H9 (cell line): ENCODE results near the gene DNAJC11. TPM values are rescaled to one million over a fixed set of nuclear protein-coding genes. Genes with fewer than 3 reads are reported as not detected.
A peak's percentile ranks its signal among the peaks of the same experiment; 100 is the strongest.

Experiments used
- DNase-seq: peaks from one replicate; pipeline ENCODE4 v3.0.0-alpha.2; 2017
- H2AFZ ChIP-seq: one replicate; pipeline ENCODE4 v1.6.1; 2013; ENCODE audit warnings: mild to moderate bottlenecking, low read length, control low read depth, moderate library complexity
- H2AK5ac ChIP-seq: 2 replicates; pipeline ENCODE4 v1.6.1; 2013; ENCODE audit warnings: low read length, control low read depth, mixed read lengths; ENCODE audit not compliant: insufficient read length
- H2BK120ac ChIP-seq: one replicate; pipeline ENCODE4 v1.6.1; 2013; ENCODE audit warnings: low read depth, mild to moderate bottlenecking, low read length, control low read depth, inconsistent platforms; ENCODE audit not compliant: poor library complexity, severe bottlenecking
- H2BK12ac ChIP-seq: 2 replicates; pipeline ENCODE4 v1.6.1; 2013; ENCODE audit warnings: low read length, control low read depth, mixed read lengths, low read depth; ENCODE audit not compliant: insufficient read length
- H2BK15ac ChIP-seq: 2 replicates; pipeline ENCODE4 v1.6.1; 2013; ENCODE audit warnings: low read depth, low read length, control low read depth
- H2BK20ac ChIP-seq: one replicate; pipeline ENCODE4 v1.6.1; 2013; ENCODE audit warnings: low read depth, mild to moderate bottlenecking, low read length, control low read depth, inconsistent platforms; ENCODE audit not compliant: poor library complexity, severe bottlenecking
- H2BK5ac ChIP-seq: 2 replicates; pipeline ENCODE4 v1.6.1; 2013; ENCODE audit warnings: low read length, control low read depth, mixed read lengths; ENCODE audit not compliant: insufficient read length
- H3K14ac ChIP-seq: 2 replicates; pipeline ENCODE4 v1.6.1; 2013; ENCODE audit warnings: low read length, control low read depth; ENCODE audit not compliant: insufficient read depth
- H3K18ac ChIP-seq: 2 replicates; pipeline ENCODE4 v1.6.1; 2013; ENCODE audit warnings: low read depth, mild to moderate bottlenecking, mixed read lengths, low read length, control low read depth; ENCODE audit not compliant: insufficient read length
- H3K23ac ChIP-seq: 2 replicates; pipeline ENCODE4 v1.6.1; 2013; ENCODE audit warnings: low read length, control low read depth, mixed read lengths, low read depth; ENCODE audit not compliant: insufficient read length
- H3K23me2 ChIP-seq: 2 replicates; pipeline ENCODE4 v1.6.1; 2013; ENCODE audit warnings: low read depth, mild to moderate bottlenecking, mixed read lengths, low read length, control low read depth; ENCODE audit not compliant: insufficient read length, poor library complexity, severe bottlenecking
- H3K27ac ChIP-seq: 2 replicates; pipeline ENCODE4 v1.5.1; 2013; ENCODE audit warnings: low read length, control low read depth, mixed read lengths, low read depth; ENCODE audit not compliant: insufficient read length
- H3K27me3 ChIP-seq: 2 replicates; pipeline ENCODE4 v1.6.1; 2013; ENCODE audit warnings: low read length, control low read depth, inconsistent platforms; ENCODE audit not compliant: insufficient read depth
- H3K4ac ChIP-seq: 2 replicates; pipeline ENCODE4 v1.6.1; 2013; ENCODE audit warnings: low read depth, mild to moderate bottlenecking, control low read depth, inconsistent platforms, low read length, moderate library complexity
- H3K4me1 ChIP-seq: 2 replicates; pipeline ENCODE4 v1.6.1; 2013; ENCODE audit warnings: low read length, control low read depth, inconsistent platforms; ENCODE audit not compliant: insufficient read depth
- H3K4me2 ChIP-seq: 2 replicates; pipeline ENCODE4 v1.6.1; 2013; ENCODE audit warnings: low read length, control low read depth, mixed read lengths; ENCODE audit not compliant: insufficient read length, insufficient read depth
- H3K56ac ChIP-seq: 2 replicates; pipeline ENCODE4 v1.6.1; 2013; ENCODE audit warnings: low read depth, mild to moderate bottlenecking, mixed read lengths, low read length, control low read depth; ENCODE audit not compliant: insufficient read length
- H3K79me1 ChIP-seq: 2 replicates; pipeline ENCODE4 v1.6.1; 2013; ENCODE audit warnings: low read depth, mild to moderate bottlenecking, moderate library complexity, low read length, control low read depth, inconsistent platforms; ENCODE audit not compliant: insufficient read depth, poor library complexity, severe bottlenecking
- H3K79me2 ChIP-seq: 2 replicates; pipeline ENCODE4 v1.6.1; 2013; ENCODE audit warnings: low read length, control low read depth, inconsistent platforms; ENCODE audit not compliant: insufficient read depth
- H3K9ac ChIP-seq: 2 replicates; pipeline ENCODE4 v1.6.1; 2013; ENCODE audit warnings: low read length, control low read depth, mixed read lengths; ENCODE audit not compliant: insufficient read length; ENCODE audit errors: extremely low read depth
- H3K9me3 ChIP-seq: one replicate; pipeline ENCODE4 v1.6.1; 2013; ENCODE audit warnings: low read depth, low read length, inconsistent platforms; ENCODE audit not compliant: control insufficient read depth
- H3T11ph ChIP-seq: one replicate; pipeline ENCODE4 v1.6.1; 2013; ENCODE audit warnings: mild to moderate bottlenecking, low read length, control low read depth, inconsistent platforms
- H4K20me1 ChIP-seq: one replicate; pipeline ENCODE4 v1.6.1; 2013; ENCODE audit not compliant: control insufficient read depth, insufficient read length, insufficient read depth
- H4K5ac ChIP-seq: 2 replicates; pipeline ENCODE4 v1.6.1; 2013; ENCODE audit warnings: low read depth, mild to moderate bottlenecking, mixed read lengths, low read length, control low read depth; ENCODE audit not compliant: insufficient read length
- H4K8ac ChIP-seq: replicated peaks from 2 replicates; pipeline ENCODE4 v1.6.1; 2013; ENCODE audit warnings: low read length, control low read depth, mixed read lengths, low read depth; ENCODE audit not compliant: insufficient read length
- H4K91ac ChIP-seq: 2 replicates; pipeline ENCODE4 v1.6.1; 2013; ENCODE audit warnings: low read depth, mild to moderate bottlenecking, moderate library complexity, mixed read lengths, low read length, control low read depth; ENCODE audit not compliant: insufficient read length
- H3K27ac Mint-ChIP-seq, 3 experiments: 2 replicates in 2 of 3; 3 replicates in 1 of 3; pipeline ENCODE4 v1.8.0; 2020 to 2021; ENCODE audit warnings: mixed read lengths in 3 of 3, mild to moderate bottlenecking in 1 of 3, moderate library complexity in 1 of 3
- H3K27me3 Mint-ChIP-seq: 2 replicates; pipeline ENCODE4 v1.8.0; 2021; ENCODE audit warnings: low read depth, mild to moderate bottlenecking, moderate library complexity, mixed read lengths
- H3K36me3 Mint-ChIP-seq, 3 experiments: 2 replicates in 2 of 3; 3 replicates in 1 of 3; pipeline ENCODE4 v1.8.0; 2020 to 2021; ENCODE audit warnings: low read depth in 3 of 3, mixed read lengths in 3 of 3; ENCODE audit not compliant: insufficient read depth in 1 of 3
- H3K4me1 Mint-ChIP-seq, 2 experiments: 2 replicates each; pipeline ENCODE4 v1.8.0; 2020; ENCODE audit warnings: mixed read lengths in 2 of 2
- H3K4me3 Mint-ChIP-seq, 2 experiments: 2 replicates in 1 of 2; 3 replicates in 1 of 2; pipeline ENCODE4 v1.8.0; 2020 to 2021; ENCODE audit warnings: mild to moderate bottlenecking in 2 of 2, mixed read lengths in 2 of 2, moderate library complexity in 1 of 2
- H3K9me3 Mint-ChIP-seq, 2 experiments: 2 replicates in 1 of 2; 3 replicates in 1 of 2; pipeline ENCODE4 v1.8.0; 2020; ENCODE audit warnings: mild to moderate bottlenecking in 2 of 2, mixed read lengths in 2 of 2, moderate library complexity in 1 of 2
- WGBS: extraction: QIAGEN DNeasy Blood & Tissue Kit; methylation state at CpG from one replicate; pipeline ENCODE4 v1.1.7; 2013; ENCODE audit warnings: missing lambda C conversion rate, low lambda C conversion rate, mixed read lengths; ENCODE audit not compliant: insufficient read length; ENCODE audit errors: extremely low coverage; 5-methylcytosine and 5-hydroxymethylcytosine counted together
- total RNA-seq: library from RNA; stranded (reverse); gene quantifications from 2 replicates; pipeline ENCODE4 v1.2.1, GENCODE V29; 2021
- TF ChIP-seq, protein P1 (sequence below): fragments of 200-600 bp; sonication (generic); conservative IDR thresholded peaks from 3 replicates; pipeline ENCODE4 v1.8.0; 2021; ENCODE audit warnings: antibody characterized with exemption, mild to moderate bottlenecking

DNAJC11 gene
- total RNA-seq, 1 experiment from 2014 or later = 88.5 TPM

- H3K23me2 ChIP-seq = peaks cover 21% of the 10 kb centered on the region
- peaks cover 5 to 14% (median 7%) of the 10 kb centered on the region in 3 experiments for H3K36me3 Mint-ChIP-seq
- peaks cover 26 to 29% of the 10 kb centered on the region in 2 experiments for H3K4me1 Mint-ChIP-seq
- peaks cover 18% of the 10 kb centered on the region; the same call in 1 of the 2 replicates for H3K79me2 ChIP-seq
- H3K4me2 ChIP-seq = peak overlapping the region; percentile 58
- no CpG with 5 or more reads among the region's 19 CpGs for WGBS
- H2BK120ac ChIP-seq = peak overlapping the region; percentile 99
- peak; percentile 88 for DNase-seq
- no peak overlapping the region for H2AK5ac ChIP-seq
- no peaks in the 10 kb centered on the region for H3K4me1 ChIP-seq
- H4K5ac ChIP-seq = peak overlapping the region; percentile 13
- H2BK15ac ChIP-seq = no peak overlapping the region
- H3K27me3 ChIP-seq = no peaks in the 10 kb centered on the region
- H3K56ac ChIP-seq = no peak overlapping the region
- peak overlapping the region; percentile 93 for H3K4ac ChIP-seq
- no peaks in the 10 kb centered on the region for H3K79me1 ChIP-seq
- H3K18ac ChIP-seq = peak overlapping the region; percentile 97
- peak overlapping the region; percentile 33 for H2BK20ac ChIP-seq
- peak overlapping the region; percentile 68 for H2BK12ac ChIP-seq
- H2AFZ ChIP-seq = no peak overlapping the region
- H3K27me3 Mint-ChIP-seq = no peaks in the 10 kb centered on the region
- TF ChIP-seq, protein P1, sequence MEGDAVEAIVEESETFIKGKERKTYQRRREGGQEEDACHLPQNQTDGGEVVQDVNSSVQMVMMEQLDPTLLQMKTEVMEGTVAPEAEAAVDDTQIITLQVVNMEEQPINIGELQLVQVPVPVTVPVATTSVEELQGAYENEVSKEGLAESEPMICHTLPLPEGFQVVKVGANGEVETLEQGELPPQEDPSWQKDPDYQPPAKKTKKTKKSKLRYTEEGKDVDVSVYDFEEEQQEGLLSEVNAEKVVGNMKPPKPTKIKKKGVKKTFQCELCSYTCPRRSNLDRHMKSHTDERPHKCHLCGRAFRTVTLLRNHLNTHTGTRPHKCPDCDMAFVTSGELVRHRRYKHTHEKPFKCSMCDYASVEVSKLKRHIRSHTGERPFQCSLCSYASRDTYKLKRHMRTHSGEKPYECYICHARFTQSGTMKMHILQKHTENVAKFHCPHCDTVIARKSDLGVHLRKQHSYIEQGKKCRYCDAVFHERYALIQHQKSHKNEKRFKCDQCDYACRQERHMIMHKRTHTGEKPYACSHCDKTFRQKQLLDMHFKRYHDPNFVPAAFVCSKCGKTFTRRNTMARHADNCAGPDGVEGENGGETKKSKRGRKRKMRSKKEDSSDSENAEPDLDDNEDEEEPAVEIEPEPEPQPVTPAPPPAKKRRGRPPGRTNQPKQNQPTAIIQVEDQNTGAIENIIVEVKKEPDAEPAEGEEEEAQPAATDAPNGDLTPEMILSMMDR = no peak; the same call in 2 of the 3 replicates
- peak overlapping the region; percentile 96; the same call in 1 of the 2 replicates for H3K14ac ChIP-seq
- H3K9me3 ChIP-seq = no peaks in the 10 kb centered on the region
- no peak overlapping the region for H3K23ac ChIP-seq
- no peak overlapping the region for H2BK5ac ChIP-seq
- peak overlapping the region; percentile 69 for H3K9ac ChIP-seq
- H3K9me3 Mint-ChIP-seq = no peaks in the 10 kb centered on the region; a peak in 1 of 5 replicates
- H4K91ac ChIP-seq = no peak overlapping the region
- H3K27ac Mint-ChIP-seq = peak overlapping the region; percentile 87 to 98 (median 91); a peak in 6 of 7 replicates
- no peak overlapping the region for H4K8ac ChIP-seq
- H3K4me3 Mint-ChIP-seq = peak overlapping the region; percentile 64 to 76
- H3T11ph ChIP-seq = peak overlapping the region; percentile 78
- peak overlapping the region; percentile 46 for H3K27ac ChIP-seq
- H4K20me1 ChIP-seq = peaks cover 2% of the 10 kb centered on the region
These were observed 97.6 kb downstream of the DNAJC11 start for GRCh38 chr1:6603915-6604558.
